Measurements from ENCODE around the gene GPR158.

GPR158 gene

DNA sequence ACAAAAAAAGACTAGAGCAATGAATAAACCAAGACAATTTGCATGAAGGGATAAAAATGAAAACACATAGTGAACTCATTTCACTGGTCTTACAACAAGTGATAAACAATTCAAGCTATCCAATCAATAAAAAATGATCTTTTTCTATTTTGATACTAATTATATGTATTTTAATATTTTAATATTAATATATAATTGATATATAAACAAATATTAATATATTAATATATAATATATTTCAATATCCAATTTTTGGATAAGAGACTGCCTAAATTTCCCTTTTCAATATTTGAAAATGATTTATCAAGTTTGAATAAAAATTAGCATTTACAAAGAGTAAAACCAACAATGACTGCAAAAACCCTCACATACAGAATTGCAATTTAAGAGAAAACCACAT, 317.9 kb downstream of the GPR158 start:
- DNase-seq (ENCODE audit: low read depth, low spot score), result no peak
- peak overlapping the region; percentile 89 for H3K27ac ChIP-seq

DNA sequence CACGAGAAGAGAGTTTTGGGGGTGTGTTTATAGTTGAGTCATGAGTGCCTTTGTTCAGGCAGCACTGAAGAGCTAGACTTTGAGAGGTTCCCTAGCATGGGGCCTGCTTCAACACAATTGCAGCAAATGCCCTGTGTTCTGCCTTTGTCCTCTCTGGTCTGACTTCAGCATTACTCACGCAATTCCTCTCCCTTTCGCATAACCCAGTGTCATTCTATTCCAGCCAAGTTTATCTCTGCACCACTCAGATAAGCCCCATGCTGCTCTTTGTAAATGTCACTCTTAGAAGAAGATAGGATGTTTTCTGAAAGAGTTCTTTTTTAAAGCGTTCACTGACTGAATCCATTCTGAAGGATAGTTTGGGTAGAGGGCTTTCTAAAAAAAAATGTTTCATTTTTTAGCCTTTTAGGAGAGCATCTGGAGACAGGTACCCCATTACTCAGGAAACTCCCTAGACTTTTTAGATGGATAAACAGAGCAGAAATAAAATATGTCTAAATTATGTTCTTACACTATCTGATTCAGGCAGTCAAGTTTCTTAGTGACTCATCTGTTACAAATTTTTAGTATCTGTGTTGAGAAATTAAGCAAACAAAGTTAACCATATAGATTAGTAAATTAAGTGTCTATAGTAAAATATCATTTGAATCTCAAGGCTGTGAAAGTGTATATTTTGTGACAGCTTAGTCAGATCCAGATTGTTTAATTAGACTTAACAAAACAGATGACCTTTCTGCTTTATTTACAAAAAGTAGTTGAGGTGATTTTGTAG, 318.5 kb downstream of the GPR158 start:
- H3K27ac ChIP-seq, result peak overlapping the region; percentile 89
- DNase-seq (ENCODE audit: low read depth, low spot score), result peak; percentile 92

DNA sequence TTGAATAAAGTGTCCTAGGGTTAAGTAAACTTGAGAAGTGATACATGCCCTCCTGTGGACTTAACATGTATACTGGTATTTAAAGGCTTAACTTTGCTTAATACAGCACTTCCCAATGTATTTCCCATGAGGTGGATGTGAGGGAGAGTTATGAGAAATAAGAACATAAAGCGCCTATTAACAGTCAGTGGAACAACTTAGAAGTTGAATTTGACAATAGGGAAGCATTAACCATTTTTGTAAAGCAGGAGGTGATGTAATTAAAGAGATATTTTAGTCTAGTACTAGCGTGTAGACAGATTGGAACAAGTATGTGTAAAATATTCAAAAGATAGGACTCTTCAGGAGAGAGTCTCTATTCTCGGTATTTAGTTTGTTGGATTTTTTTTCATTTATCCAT, 322.4 kb downstream of the GPR158 start:
- no peak for DNase-seq (ENCODE audit: low read depth, low spot score)
- H3K27ac ChIP-seq, result no peak overlapping the region

DNA sequence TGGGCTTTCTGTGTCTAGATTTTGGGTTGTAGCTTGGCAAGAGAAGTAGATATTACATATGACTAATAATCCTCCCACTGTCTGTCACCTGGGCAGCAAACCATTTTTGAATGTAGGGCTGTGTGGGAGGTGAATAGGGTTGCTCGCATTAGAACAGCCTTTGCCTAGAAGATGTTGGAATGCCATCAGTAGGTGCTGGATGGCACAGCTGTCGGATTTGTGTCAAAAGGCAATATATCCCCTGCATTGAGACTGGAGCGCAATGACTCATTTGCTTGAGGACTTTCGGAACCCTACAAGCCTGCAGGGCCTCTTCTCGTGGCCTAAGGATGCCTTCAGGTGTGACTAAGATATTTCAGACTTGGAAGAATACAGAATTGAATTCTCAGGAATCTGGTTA, 323.8 kb downstream of the GPR158 start:
- DNase-seq (ENCODE audit: low read depth, low spot score), result no peak
- H3K27ac ChIP-seq, result no peak overlapping the region

DNA sequence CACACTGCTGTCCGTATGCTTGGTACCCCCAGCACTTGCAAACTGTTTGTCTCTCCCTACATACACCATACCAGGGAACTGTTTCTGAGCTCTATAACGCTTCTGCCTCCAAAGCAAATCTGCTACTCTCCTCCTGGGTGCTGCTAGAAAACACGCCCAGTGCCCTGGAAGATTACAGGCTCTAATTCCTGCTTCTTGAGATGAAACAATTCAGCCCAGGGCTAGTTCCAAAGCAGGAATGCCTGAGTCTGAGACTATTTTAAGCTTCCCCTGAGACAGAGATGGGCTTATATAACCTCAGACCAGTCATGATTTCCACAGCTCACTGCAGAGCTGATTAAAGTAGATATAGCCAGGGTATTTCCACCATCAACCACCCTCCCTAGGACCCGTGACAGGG, 327.1 kb downstream of the GPR158 start:
- H3K27ac ChIP-seq, result no peak overlapping the region
- no peak for DNase-seq (ENCODE audit: low read depth, low spot score)

DNA sequence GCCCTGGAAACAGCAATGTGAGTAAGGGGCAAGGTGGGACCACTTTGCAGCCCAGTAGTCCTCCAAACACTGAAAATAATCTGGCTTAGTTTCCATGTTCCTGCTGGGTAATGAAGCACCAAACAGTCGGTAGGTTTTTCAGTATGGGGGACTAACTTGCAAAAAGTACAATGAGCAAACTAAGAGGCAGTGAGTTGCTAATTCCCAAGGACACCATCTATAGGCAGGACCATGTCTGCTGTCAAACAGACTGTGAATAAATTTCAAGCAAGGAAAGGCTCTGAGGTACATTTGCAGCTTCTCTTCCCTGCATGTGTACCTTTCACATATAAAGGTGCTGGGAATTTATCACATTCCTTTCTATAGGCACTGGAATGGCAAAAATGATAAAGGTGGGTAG, 327.7 kb downstream of the GPR158 start:
- no peak overlapping the region for H3K27ac ChIP-seq
- no peak for DNase-seq (ENCODE audit: low read depth, low spot score)

DNA sequence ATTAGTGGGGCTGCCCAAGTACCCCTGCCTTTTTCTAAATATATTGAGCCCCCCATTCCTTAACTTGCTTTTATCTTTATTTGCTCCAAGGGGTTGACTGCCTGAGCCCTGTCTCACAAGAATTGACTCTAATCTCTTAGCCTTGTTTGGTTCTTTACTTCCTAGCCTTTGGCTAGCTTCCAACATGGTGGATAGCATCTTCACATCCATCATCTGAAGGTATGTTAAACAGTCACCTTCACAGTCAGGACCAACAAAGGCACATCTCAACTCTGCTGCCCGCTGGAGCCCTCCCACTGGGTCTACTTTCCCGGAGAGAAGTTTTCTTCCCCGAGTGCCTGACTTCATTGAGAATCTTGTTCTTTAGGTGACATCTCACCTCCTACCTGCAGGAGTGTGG, 329.5 kb downstream of the GPR158 start:
- H3K27ac ChIP-seq, result no peak overlapping the region
- no peak for DNase-seq (ENCODE audit: low read depth, low spot score)

DNA sequence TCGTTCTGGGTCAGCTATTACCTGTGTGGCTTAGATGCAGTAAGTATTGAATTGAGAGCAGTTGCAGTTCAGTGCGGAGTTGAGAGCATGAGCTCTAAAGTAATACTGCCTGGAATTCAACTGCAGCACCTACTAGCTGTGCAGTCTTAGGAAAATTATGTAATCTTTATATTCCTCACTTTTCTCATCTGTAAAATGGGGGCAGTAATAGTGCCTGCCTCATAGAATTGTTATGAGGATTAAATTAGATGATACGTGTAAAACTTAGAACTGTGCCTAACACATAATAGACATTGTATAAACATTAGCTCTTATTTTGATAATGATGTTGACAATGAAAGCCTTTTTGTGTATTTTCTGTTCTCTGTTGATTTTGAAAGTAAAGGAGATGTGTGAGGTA, 330.0 kb downstream of the GPR158 start:
- DNase-seq (ENCODE audit: low read depth, low spot score), result no peak
- H3K27ac ChIP-seq, result no peak overlapping the region

DNA sequence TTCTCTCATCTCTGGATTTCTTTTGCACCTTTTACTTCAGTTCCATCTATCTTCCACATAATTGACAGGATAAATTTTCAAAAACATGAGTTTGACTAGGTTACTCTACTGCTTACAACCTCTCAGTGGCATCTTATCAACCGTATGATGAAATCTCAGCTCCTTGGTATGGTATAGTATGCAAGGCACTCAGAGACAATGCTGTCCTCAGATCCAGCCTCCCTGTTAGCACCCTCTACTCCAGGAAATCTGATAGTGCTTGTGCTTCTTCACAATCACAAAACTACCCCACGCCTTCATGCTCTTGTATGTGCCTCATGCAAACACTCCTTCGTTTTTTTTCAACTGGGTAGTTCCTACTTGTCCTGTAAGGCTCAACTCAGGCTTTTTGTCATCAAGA, 330.7 kb downstream of the GPR158 start:
- no peak for DNase-seq (ENCODE audit: low read depth, low spot score)

DNA sequence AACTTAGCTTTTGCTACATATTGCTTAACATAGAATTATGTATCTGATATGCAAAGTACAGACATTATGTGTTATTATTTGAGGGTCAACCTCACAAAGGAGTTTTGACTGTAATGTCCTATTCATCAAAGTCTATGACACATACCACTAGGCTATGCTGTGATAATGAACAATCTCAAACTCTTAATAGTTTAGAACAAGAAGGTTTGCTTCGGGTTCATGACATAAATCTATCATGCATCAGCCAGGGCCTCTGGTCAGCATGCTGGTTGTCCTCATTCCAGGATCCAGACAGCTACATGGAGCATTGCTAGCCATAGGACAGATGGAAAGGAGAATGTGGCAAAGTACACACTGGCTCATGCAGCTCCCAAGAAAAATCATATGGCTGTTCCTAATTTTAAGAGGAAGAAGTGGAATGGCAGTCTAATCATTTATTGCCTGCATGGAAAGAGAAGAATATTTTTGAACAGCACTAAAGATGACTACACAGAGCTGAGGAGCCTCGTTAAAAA, 332.1 kb downstream of the GPR158 start:
- DNase-seq (ENCODE audit: low read depth, low spot score), result no peak
- H3K27ac ChIP-seq, result no peak overlapping the region

More for the DNA sequence above, 330.7 kb downstream of the GPR158 start:
- H3K27ac ChIP-seq, result no peak overlapping the region

DNA sequence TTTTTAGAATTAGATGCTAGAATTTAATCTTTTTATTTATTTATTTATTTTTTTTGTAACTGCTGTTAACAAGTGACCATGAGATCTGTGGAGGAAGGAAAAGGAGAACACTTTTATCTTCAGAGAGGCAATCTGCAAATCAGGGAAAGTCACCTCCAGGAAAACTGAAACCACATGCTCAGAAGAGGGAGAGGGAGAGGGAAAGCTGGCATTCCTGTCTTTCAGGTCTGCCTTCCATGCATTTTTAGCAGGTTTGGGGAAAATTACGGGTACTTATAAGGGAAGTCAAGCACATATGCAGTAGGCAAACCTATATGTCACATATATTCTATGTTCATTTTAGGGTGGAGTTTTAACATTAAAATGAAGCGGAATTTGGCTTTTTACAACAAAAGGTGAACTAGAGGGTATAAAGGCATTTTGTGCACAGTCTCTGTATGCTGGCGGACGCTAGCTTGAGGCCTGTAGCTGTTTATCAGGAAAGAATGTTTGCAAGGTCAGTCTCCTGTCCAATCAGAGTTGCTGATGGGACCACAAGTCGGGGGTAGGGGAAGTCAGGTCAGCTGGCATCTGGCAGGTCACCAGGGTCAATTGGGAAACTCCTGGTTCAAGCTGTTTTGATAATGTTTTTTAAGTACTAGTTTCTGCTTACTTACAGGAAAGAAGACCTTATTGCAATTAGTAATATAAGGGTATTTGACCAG, 333.5 kb downstream of the GPR158 start:
- DNase-seq (ENCODE audit: low read depth, low spot score), result no peak
- no peak overlapping the region for H3K27ac ChIP-seq

DNA sequence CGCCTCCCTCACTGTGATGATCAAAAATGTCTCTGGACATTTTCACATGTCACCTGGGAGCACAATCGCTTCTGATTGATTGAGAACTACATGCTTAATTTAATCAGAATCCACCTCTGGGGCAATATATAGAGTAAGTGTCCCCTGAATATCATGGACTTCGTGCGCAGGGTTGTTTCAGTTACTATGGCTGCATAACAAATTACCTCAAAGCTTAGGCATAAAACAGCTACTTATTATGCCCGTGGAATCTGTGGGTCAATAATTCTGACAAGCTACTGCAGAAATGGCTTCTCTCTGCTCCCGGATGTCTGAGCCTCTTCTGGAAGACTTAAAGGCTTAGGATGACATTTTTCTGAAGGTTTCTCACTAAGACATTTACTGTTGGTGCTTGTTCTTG, 334.4 kb downstream of the GPR158 start:
- H3K27ac ChIP-seq, result no peak overlapping the region
- DNase-seq (ENCODE audit: low read depth, low spot score), result no peak

DNA sequence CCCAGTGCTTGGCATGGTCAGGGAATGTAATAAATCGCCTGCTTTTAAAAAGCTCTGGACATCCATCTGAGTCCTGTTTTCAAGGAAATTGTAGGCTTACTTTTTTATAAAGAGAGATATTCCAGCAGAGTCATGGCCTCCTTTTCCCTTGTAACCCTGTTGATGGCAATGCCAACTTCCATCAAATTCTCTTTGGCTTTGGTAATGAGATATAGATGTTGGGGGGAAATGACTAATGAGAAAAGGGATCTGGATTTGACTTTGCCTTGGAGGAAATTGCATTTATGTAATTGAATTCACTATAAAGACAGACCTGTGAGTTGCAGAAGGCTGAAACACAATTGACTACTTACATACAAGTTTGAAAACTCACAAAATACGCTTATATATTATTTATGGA, 347.5 kb downstream of the GPR158 start:
- no peak for DNase-seq (ENCODE audit: low read depth, low spot score)
- H3K27ac ChIP-seq, result no peak overlapping the region

DNA sequence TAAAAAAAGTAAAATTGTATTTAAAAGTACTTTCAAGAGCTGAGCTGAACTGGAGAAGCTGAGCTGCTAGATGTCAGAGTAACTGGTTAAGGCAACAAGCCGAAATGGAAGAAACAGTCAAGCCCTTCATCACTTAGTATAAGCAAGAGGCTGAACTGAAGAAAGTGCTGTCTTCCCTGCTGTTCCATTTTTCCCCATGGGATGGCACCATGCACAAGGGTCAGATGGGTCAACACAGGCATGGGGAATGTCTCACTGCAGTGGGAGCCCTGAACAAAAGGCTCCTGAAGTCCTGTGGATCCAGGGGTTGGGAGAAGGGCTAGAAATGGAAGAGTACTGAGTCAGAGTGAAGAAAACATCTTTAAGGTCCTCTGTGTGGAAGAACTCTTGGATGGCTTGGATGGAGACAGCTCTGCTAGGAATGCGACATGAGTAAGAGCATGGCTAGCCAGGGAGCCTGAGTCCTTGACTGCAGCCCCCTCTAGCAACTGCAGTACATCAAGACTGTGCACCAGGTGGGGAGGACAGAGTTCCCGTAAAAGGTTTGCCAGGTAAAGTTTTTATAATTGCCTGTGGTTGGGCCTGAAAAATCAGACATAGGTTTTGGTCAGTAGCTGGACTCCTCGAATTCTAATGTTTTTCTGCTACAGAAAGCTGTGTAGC, 348.3 kb downstream of the GPR158 start:
- DNase-seq (ENCODE audit: low read depth, low spot score), result no peak
- no peak overlapping the region for H3K27ac ChIP-seq

DNA sequence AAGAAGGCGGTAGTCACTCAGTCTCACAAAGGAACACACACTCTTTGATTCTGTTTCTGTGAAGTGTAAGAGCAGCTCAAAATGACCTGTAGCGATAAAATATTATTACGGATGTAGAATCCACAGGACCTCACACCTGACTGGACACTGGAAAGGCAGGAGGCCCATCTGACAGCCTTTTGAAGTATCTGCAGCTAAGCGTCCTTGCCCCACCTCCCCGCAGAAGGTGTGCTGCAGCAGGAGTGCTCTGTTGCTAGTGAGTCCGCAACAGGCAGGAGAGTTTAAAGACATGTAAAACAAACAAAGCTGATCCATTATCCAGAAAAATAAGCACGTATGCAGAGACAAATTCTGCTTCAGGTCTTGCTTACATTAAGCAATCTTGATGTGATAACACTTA, 355.5 kb downstream of the GPR158 start:
- DNase-seq (ENCODE audit: low read depth, low spot score), result no peak
- H3K27ac ChIP-seq, result no peak overlapping the region

DNA sequence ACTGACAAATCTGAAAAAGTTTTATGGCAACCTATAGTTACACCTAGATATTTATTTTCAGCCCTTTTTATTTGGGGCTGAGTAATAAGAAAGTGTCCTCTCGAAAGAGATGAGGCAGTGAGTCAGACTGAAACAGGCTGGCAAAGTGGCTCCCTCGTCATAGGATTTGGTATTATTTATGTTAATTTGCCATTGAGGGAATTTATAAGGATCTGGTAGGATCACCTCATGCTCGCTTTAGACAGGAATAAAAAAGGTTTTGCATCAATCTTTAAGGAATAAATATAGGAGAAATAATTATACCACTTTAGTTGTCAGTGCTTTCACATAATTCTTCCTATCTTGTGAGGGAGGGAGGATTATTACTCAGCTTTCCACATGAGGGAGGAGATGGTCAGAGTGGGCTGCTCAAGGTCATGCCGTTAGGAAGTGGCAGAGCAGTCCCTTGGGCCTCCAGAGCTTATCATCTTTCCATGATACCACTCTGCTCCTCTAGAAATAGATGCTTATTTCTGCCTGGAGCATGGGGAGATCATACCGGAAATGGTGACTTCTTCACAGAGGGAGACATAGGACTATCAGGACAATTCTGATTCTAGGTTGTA, 356.8 kb downstream of the GPR158 start:
- no peak overlapping the region for H3K27ac ChIP-seq

DNA sequence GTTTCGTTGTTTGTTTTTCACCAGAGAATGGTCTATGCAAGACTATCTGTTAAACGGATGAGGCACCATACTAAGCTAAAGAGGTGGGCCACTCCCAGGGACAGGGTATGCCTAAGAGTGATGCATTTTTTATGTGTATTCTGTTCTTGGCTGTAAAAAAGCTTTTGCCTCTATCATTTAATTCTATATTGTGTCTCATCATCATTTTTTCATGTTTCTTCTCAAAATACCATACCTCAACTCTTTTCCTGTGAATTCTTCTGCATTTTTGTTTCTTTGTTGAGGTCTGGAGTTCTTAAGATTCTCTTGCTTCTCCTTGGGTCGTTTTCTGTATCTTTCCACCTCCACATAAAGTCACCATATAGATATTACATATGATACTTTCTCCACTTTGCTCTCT, 357.4 kb downstream of the GPR158 start:
- no peak for DNase-seq (ENCODE audit: low read depth, low spot score)
- no peak overlapping the region for H3K27ac ChIP-seq

More for the DNA sequence above, 356.8 kb downstream of the GPR158 start:
- DNase-seq (ENCODE audit: low read depth, low spot score), result no peak

DNA sequence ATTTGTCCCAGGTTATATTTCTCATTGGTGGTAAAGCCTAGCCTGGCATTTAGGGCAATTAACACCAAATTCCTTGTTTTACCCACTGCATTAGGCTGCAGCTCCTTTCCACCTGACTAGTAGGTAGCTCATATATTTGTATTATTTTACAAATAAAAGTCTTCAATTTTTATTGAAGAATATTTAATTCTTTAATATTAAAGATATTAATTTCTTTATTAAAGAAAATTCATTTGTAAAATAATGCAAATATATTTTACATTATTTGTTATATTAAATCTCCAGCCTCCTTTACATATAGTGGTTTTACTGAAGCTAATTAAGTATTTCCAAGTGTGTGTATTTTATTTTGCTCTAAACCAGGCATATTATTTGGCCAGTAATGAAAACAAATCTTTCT, 361.2 kb downstream of the GPR158 start:
- no peak for DNase-seq (ENCODE audit: low read depth, low spot score)
- no peak overlapping the region for H3K27ac ChIP-seq

DNA sequence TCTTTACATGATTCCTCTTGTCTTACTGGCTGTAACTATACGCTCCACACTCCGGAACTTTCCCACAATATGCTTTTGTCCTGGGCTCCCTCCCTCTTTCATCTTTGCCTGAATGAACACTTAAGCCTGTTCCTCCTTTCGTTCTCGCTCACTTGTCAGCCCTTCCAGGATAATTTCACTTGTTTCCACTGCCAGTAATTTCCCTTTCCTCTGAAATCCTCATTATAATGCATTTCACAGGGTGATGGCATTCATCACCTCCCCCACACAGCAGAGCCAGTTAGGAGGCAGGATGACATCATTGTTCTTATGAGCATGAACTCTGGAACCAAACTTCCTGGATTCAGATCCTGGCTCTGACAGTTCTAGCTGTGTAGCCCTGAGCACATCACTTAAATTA, 372.6 kb downstream of the GPR158 start:
- no peak overlapping the region for H3K27ac ChIP-seq
- DNase-seq (ENCODE audit: low read depth, low spot score), result no peak

DNA sequence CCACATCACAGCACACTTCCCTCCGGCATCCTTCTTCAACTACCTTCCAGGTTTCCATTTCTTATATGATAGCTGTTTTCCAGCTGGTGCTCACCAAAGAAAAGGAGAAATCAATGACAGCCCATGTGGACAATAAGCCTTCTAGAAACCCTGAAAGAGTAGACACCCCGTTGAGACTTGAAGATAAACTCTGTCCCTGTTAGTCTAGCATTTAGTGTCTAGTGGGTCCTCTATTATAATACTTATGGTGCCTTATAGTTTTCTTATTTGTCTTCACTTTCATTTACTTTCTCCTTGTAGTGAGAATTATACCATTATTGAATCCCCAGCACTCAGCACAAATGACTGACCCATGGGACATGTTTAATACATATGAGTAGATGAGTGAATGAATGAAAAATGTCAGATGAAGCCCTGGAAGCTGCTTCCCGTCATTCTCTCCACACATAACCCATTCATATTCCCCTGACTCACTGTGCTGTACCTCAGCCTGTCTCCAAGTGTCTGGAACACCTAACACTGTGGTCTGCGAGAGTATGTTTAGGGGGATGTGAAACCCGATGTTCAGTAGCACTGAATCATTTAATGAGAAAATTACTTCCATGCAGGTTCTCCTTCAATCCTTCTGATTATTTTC, 377.6 kb downstream of the GPR158 start:
- no peak for DNase-seq (ENCODE audit: low read depth, low spot score)
- no peak overlapping the region for H3K27ac ChIP-seq
